ENCODE data around the gene CEP162. TPM values are rescaled to one million over a fixed set of nuclear protein-coding genes. Genes with fewer than 3 reads are reported as not detected.
A peak's percentile ranks its signal among the peaks of the same experiment; 100 is the strongest.
"Not testable (repeated sequence)": the region's sequence is repeated elsewhere in the genome, so short reads cannot be mapped to it uniquely, and the experiment has no call there.

The CEP162 gene
- polyA plus RNA-seq, 1 donor: 9.4 TPM

DNA sequence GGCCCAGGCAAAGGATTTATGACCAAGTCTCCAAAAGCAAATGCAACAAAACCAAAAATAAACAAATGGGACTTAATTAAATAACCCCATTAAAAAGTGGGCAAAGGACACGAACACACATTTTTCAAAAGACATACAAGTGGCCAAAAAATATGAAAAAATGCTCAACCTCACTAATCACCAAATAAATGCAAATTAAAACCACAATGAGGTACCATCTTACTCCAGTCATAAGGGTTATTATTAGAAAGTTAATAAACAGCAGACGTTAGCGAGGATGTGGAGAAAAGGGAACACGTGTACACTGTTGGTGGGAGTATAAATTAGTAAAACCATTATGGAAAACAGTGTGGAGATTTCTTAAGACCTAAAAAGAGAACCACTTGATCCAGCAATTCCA is 71.1 kb downstream of the CEP162 start:
- no CpG with 5 or more reads among the region's 4 CpGs for WGBS (ENCODE audit: insufficient coverage, low lambda C conversion rate)
- no peak overlapping the region for H3K27ac ChIP-seq (ENCODE audit: low read length)
- H3K9me3 ChIP-seq (ENCODE audit: control insufficient read depth, low read depth, low read length): no peaks in the 10 kb centered on the region
- no peak overlapping the region for H3K4me3 ChIP-seq (ENCODE audit: low read length)
- H3K36me3 ChIP-seq (ENCODE audit: control insufficient read depth, insufficient read depth, low read length): peaks cover 18% of the 10 kb centered on the region
- no peaks in the 10 kb centered on the region for H3K4me1 ChIP-seq (ENCODE audit: control insufficient read depth, insufficient read depth, low read length)
- DNase-seq: no peak
- no peaks in the 10 kb centered on the region for H3K27me3 ChIP-seq (ENCODE audit: control insufficient read depth, insufficient read depth, low read length)

DNA sequence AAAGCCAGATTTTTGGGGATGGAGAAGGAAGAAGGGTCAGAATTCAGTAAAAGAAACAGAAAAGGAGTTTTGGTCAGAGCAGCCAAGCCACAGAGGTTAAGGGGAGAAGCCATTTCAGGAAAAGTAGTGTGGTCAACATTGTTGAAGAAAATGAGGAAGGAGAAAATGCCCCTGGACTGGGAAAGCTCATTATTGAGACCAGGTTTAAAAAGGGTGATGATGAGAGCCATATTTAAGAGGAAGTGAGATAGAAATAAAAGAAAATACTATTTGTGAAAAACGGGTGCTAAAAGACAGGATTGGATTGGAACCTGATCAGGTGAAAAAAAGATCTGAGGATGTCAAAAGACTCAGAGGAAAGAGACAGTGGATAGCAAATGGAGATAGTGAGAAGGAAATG is 75.8 kb downstream of the CEP162 start:
- no peaks in the 10 kb centered on the region for H3K27me3 ChIP-seq (ENCODE audit: control insufficient read depth, insufficient read depth, low read length)
- no peak overlapping the region for H3K4me3 ChIP-seq (ENCODE audit: low read length)
- H3K4me1 ChIP-seq (ENCODE audit: control insufficient read depth, insufficient read depth, low read length): no peaks in the 10 kb centered on the region
- 92% methylated on average over 1 of the region's 1 CpG for WGBS (ENCODE audit: insufficient coverage, low lambda C conversion rate)
- H3K27ac ChIP-seq (ENCODE audit: low read length): no peak overlapping the region
- DNase-seq: no peak
- H3K9me3 ChIP-seq (ENCODE audit: control insufficient read depth, low read depth, low read length): no peaks in the 10 kb centered on the region
- peaks cover 13% of the 10 kb centered on the region for H3K36me3 ChIP-seq (ENCODE audit: control insufficient read depth, insufficient read depth, low read length)

DNA sequence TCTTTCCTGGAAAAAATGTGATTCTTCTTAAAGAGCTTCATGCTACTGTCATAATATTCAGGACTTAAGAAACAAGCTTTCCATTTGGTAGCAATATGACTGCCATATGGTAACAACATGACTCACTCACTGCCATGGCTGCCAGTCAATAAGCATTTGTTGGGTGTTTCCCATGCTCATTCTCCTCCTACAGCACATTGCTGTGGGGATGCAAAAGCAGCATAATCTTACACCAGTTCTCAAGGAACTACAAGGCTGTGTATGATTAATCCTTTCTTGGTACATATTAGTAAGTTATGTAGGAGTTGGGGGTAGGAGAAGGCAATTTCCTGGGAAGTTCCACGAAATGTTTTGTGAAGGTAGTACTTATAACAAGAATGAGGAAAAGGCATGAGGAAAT is 76.7 kb downstream of the CEP162 start:
- no peaks in the 10 kb centered on the region for H3K4me1 ChIP-seq (ENCODE audit: control insufficient read depth, insufficient read depth, low read length)
- H3K27ac ChIP-seq (ENCODE audit: low read length): no peak overlapping the region
- WGBS (ENCODE audit: insufficient coverage, low lambda C conversion rate): 100% methylated on average over 1 of the region's 1 CpG
- no peaks in the 10 kb centered on the region for H3K9me3 ChIP-seq (ENCODE audit: control insufficient read depth, low read depth, low read length)
- no peak for DNase-seq
- H3K4me3 ChIP-seq (ENCODE audit: low read length): no peak overlapping the region
- peaks cover 13% of the 10 kb centered on the region for H3K36me3 ChIP-seq (ENCODE audit: control insufficient read depth, insufficient read depth, low read length)
- no peaks in the 10 kb centered on the region for H3K27me3 ChIP-seq (ENCODE audit: control insufficient read depth, insufficient read depth, low read length)

DNA sequence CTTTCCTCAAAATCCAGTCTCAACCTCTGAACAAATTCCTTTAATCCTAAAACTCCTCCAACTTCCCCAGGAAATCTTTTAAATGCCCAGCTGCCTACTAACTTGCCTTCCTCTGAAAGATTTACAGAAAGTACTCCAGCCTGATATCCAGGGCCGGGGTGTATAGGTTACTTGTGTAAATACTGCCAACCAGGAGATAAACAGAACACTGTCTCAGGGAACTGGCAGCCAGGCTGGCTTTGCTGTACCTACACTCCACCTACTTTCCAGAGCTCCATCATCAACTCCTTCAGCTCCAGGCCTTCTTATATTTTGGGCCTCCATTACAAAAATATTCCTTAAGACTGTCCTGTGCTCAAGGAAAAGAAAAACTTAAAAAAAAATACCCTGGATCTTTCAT is 85.9 kb downstream of the CEP162 start:
- Histone ChIP-seq H3K4me1 (ENCODE audit: control insufficient read depth, insufficient read depth, low read length) (no peaks in the 10 kb centered on the region), H3K9me3 (ENCODE audit: control insufficient read depth, low read depth, low read length) (no peaks in the 10 kb centered on the region), H3K27me3 (ENCODE audit: control insufficient read depth, insufficient read depth, low read length) (no peaks in the 10 kb centered on the region), H3K36me3 (ENCODE audit: control insufficient read depth, insufficient read depth, low read length) (peaks cover 8% of the 10 kb centered on the region), H3K4me3 (ENCODE audit: low read length) (no peak overlapping the region), H3K27ac (ENCODE audit: low read length) (no peak overlapping the region)
- no CpG with 5 or more reads among the region's 1 CpG for WGBS (ENCODE audit: insufficient coverage, low lambda C conversion rate)
- no peak for DNase-seq

DNA sequence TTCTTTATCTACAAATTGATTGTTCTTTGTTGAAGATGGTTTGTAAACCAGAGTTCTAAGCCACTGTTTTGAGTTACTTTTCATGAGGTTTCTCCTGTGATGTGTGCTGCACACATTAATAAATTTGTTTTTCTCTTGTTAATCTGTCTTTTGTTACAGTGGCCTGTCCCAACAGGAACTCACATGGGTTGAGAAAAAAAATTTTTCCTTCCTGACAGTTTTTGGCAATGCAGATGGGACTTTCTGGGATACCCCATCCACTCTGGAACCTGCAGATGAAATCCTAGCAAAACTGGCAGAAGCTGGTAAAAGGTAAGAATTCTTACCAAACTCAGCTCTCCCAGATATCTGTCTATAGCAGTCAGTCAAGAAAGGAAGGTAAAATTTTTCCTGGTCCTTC is 88.1 kb downstream of the CEP162 start:
- Histone ChIP-seq H3K9me3 (ENCODE audit: control insufficient read depth, low read depth, low read length) (no peaks in the 10 kb centered on the region), H3K36me3 (ENCODE audit: control insufficient read depth, insufficient read depth, low read length) (peaks cover 8% of the 10 kb centered on the region), H3K27ac (ENCODE audit: low read length) (no peak overlapping the region), H3K4me1 (ENCODE audit: control insufficient read depth, insufficient read depth, low read length) (no peaks in the 10 kb centered on the region), H3K27me3 (ENCODE audit: control insufficient read depth, insufficient read depth, low read length) (no peaks in the 10 kb centered on the region), H3K4me3 (ENCODE audit: low read length) (no peak overlapping the region)
- DNase-seq: no peak

DNA sequence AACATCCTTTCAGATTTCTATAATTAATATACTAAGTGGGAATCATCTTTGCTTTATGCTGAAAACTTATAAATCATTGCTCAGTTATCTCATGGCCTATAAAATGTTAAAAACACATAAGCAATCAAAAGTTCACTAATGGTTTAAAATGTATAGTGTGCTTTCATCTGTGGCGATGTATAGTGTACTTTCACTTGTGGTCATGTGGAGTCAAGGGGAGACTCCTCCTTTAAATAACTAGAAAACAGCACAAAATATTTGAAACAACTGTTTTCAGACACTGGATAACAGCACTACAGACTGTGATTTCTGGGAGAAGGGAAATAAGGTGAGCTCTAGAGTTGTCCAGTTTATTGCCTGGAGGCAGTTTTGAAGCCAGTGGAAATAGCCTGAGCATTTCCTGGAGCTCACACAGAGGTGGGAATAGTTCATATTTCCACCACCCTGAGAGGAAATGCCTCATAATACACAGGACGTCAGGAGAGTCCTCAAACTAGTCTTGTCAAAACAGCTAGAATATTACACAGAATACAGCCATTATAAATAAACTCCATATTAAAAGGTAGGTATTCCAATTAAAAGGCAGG is 89.4 kb downstream of the CEP162 start:
- Histone ChIP-seq H3K27ac (ENCODE audit: low read length) (no peak overlapping the region), H3K9me3 (ENCODE audit: control insufficient read depth, low read depth, low read length) (peaks cover 5% of the 10 kb centered on the region), H3K27me3 (ENCODE audit: control insufficient read depth, insufficient read depth, low read length) (no peaks in the 10 kb centered on the region), H3K4me3 (ENCODE audit: low read length) (no peak overlapping the region), H3K36me3 (ENCODE audit: control insufficient read depth, insufficient read depth, low read length) (peaks cover 14% of the 10 kb centered on the region), H3K4me1 (ENCODE audit: control insufficient read depth, insufficient read depth, low read length) (no peaks in the 10 kb centered on the region)
- 83% methylated on average over 1 of the region's 2 CpGs for WGBS (ENCODE audit: insufficient coverage, low lambda C conversion rate)
- no peak for DNase-seq

DNA sequence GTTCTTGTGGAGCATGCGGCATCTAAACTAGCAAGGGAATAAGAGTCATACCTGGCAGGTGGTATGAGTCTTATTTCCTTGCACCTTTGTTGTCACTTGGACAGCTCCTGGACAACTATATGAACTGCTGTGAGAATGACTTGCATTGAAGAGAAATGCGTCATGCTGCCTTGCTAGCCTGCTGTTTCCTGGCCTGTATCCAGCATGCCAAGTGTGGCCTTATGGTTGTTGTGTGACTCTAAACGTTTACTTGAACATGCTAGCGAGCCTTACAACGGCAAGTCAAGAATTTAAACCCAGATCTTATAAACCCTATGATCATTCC is 90.4 kb downstream of the CEP162 start:
- peak in 1 of 2 donors; percentile 4 for DNase-seq
- no CpG with 5 or more reads among the region's 5 CpGs for WGBS (ENCODE audit: insufficient coverage, low lambda C conversion rate)
- no peaks in the 10 kb centered on the region for H3K4me1 ChIP-seq (ENCODE audit: control insufficient read depth, insufficient read depth, low read length)
- H3K27ac ChIP-seq (ENCODE audit: low read length): no peak overlapping the region
- H3K27me3 ChIP-seq (ENCODE audit: control insufficient read depth, insufficient read depth, low read length): no peaks in the 10 kb centered on the region
- no peak overlapping the region for H3K4me3 ChIP-seq (ENCODE audit: low read length)
- peaks cover 14% of the 10 kb centered on the region for H3K36me3 ChIP-seq (ENCODE audit: control insufficient read depth, insufficient read depth, low read length)
- H3K9me3 ChIP-seq (ENCODE audit: control insufficient read depth, low read depth, low read length): peaks cover 5% of the 10 kb centered on the region

DNA sequence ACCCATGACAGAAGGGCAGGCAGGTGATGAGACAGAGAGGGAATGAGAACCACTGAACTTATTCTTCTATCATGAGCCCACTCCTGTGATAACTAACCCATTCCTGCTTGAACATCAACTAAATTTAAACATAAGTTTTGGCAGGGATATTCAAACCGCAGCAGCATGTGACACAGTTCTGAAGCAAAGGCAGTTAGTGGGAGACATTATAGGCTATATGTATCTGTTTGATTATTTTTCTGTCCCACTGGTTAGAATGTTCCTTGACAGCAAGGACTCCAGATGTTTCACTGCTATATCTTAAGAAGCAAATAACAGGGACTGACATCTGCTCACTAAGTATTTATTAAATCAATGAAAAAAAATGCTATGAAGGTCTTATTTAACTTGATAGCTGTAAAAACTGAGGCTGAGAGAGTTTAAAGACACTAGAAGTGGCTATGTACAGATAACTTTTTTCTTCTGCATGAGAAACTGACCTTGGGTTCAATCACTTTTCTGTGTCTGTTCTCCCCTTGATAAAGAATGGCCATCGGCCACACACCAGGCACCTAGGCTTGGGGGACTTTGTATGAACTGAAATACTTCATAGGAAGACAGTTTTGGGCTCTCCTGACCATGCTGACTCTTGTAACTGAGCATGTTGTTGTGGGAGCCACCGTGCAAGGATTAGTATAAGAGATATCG is 90.9 kb downstream of the CEP162 start:
- Histone ChIP-seq H3K4me3 (ENCODE audit: low read length) (no peak overlapping the region), H3K27ac (ENCODE audit: low read length) (no peak overlapping the region), H3K36me3 (ENCODE audit: control insufficient read depth, insufficient read depth, low read length) (peaks cover 14% of the 10 kb centered on the region), H3K27me3 (ENCODE audit: control insufficient read depth, insufficient read depth, low read length) (no peaks in the 10 kb centered on the region), H3K4me1 (ENCODE audit: control insufficient read depth, insufficient read depth, low read length) (no peaks in the 10 kb centered on the region), H3K9me3 (ENCODE audit: control insufficient read depth, low read depth, low read length) (peaks cover 5% of the 10 kb centered on the region)
- no CpG with 5 or more reads among the region's 4 CpGs for WGBS (ENCODE audit: insufficient coverage, low lambda C conversion rate)
- DNase-seq: no peak

DNA sequence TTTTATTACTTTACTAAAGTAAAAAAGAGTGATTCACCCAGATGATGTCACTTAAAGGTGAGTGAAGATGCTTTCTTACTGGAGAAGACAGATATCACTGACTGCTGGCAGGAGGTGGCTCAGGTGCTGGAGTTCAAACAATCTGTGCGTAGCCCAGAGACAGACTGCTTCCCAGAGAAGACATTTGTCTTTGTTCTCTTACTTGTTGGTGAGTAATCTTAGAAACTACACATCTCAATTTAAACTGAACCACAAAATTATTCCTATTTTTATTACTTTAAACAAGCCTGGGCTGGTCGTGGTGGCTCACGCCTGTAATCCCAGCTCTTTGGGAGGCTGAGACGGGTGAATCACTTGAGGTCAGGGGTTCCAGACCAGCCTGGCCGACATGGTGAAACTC is 92.2 kb downstream of the CEP162 start:
- Histone ChIP-seq H3K36me3 (ENCODE audit: control insufficient read depth, insufficient read depth, low read length) (peaks cover 14% of the 10 kb centered on the region), H3K4me3 (ENCODE audit: low read length) (no peak overlapping the region), H3K27me3 (ENCODE audit: control insufficient read depth, insufficient read depth, low read length) (no peaks in the 10 kb centered on the region), H3K4me1 (ENCODE audit: control insufficient read depth, insufficient read depth, low read length) (no peaks in the 10 kb centered on the region), H3K9me3 (ENCODE audit: control insufficient read depth, low read depth, low read length) (peaks cover 5% of the 10 kb centered on the region), H3K27ac (ENCODE audit: low read length) (no peak overlapping the region)
- no peak for DNase-seq
- no CpG with 5 or more reads among the region's 5 CpGs for WGBS (ENCODE audit: insufficient coverage, low lambda C conversion rate)

DNA sequence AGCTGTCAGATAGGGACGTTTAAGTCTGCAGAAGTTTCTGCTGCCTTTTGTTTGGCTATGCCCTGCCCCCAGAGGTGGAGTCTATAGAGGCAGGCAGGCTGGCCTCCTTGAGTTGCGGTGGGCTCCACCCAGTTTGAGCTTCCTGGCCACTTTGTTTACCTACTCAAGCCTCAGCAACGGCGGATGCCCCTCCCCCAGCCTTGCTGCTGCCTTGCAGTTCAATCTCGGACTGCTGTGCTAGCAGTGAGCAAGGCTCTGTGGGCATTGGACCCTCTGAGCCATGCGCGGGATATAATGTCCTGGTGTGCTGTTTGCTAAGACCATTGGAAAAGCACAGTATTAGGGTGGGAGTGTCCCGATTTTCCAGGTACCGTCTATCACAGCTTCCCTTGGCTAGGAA is 94.1 kb downstream of the CEP162 start:
- H3K36me3 ChIP-seq (ENCODE audit: control insufficient read depth, insufficient read depth, low read length): not testable (repeated sequence)

DNA sequence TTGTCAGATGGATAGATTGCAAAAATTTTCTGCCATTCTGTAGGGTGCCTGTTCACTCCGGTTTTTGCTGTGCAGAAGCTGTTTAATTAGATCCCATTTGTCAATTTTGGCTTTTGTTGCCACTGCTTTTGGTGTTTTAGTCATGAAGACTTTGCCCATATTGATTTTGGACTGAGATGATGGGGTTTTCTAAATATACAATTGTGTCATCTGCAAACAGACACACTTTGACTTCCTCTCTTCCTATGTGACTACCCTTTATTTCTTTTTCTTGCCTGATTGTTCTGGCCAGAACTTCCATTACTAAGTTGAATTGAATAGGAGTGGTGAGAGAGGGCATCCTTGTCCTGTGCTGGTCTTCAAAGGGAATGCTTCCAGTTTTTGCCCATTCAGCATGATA is 97.9 kb downstream of the CEP162 start:
- H3K4me3 ChIP-seq (ENCODE audit: low read length); H3K4me1 ChIP-seq (ENCODE audit: control insufficient read depth, insufficient read depth, low read length); DNase-seq; H3K27ac ChIP-seq (ENCODE audit: low read length); H3K27me3 ChIP-seq (ENCODE audit: control insufficient read depth, insufficient read depth, low read length); H3K9me3 ChIP-seq (ENCODE audit: control insufficient read depth, low read depth, low read length): not testable (repeated sequence)
- H3K36me3 ChIP-seq (ENCODE audit: control insufficient read depth, insufficient read depth, low read length): peaks cover 10% of the 10 kb centered on the region
- WGBS (ENCODE audit: insufficient coverage, low lambda C conversion rate): no CpG with 5 or more reads among the region's 1 CpG

More for the DNA sequence above, 94.1 kb downstream of the CEP162 start:
- DNase-seq; H3K4me1 ChIP-seq (ENCODE audit: control insufficient read depth, insufficient read depth, low read length); H3K9me3 ChIP-seq (ENCODE audit: control insufficient read depth, low read depth, low read length); H3K27me3 ChIP-seq (ENCODE audit: control insufficient read depth, insufficient read depth, low read length); H3K4me3 ChIP-seq (ENCODE audit: low read length); H3K27ac ChIP-seq (ENCODE audit: low read length): not testable (repeated sequence)
- WGBS (ENCODE audit: insufficient coverage, low lambda C conversion rate): no CpG with 5 or more reads among the region's 9 CpGs
